K562 (cell line): ENCODE measurements around the gene ZBTB9. TPM values are rescaled to one million over a fixed set of nuclear protein-coding genes. Genes with fewer than 3 reads are reported as not detected.

Experiments
- ATF1 ChIP-seq, 2 experiments: fragments of 450-650 bp in 1 of 2; IDR thresholded peaks; 2 replicates each; pipeline ENCODE4 v1.6.1; 2016; ENCODE audit warnings: missing compliant biosample characterization in 1 of 2, missing genetic modification characterization in 1 of 2
- CEBPB ChIP-seq: fragments of 450-650 bp; IDR thresholded peaks from 2 replicates; pipeline ENCODE4 v1.6.1; 2016; ENCODE audit warnings: missing genetic modification characterization, missing compliant biosample characterization
- CHD2 ChIP-seq: IDR thresholded peaks from 2 replicates; pipeline ENCODE4 v1.6.1; 2011; ENCODE audit warnings: low read depth, low read length
- ETV1 ChIP-seq: fragments of 450-650 bp; conservative IDR thresholded peaks from 2 replicates; pipeline ENCODE4 v1.6.1; 2016; ENCODE audit warnings: missing genetic modification characterization, control low read depth, low read depth, missing compliant biosample characterization
- HMGN3 ChIP-seq: IDR thresholded peaks from 2 replicates; pipeline ENCODE4 v1.6.1; 2011; ENCODE audit warnings: borderline replicate concordance, low read depth, mild to moderate bottlenecking, mixed read lengths, low read length; ENCODE audit not compliant: insufficient read length; ENCODE audit errors: extremely low read depth
- ILF3 ChIP-seq: fragments of 450-650 bp; IDR thresholded peaks from 2 replicates; pipeline ENCODE4 v1.6.1; 2018; ENCODE audit warnings: antibody characterized with exemption, mild to moderate bottlenecking, moderate library complexity, borderline replicate concordance
- MTF1 ChIP-seq: fragments of 250-450 bp; sonication (Bioruptor Pico); IDR thresholded peaks from 2 replicates; pipeline ENCODE4 v1.9.0; 2021; ENCODE audit warnings: moderate library complexity, mild to moderate bottlenecking, inconsistent platforms, borderline replicate concordance
- MXI1 ChIP-seq: IDR thresholded peaks from 2 replicates; pipeline ENCODE4 v1.6.1; 2011; ENCODE audit warnings: low read depth, mild to moderate bottlenecking, improper control_type of control experiment, low read length
- NFXL1 ChIP-seq: fragments of 450-650 bp; formaldehyde crosslinking; IDR thresholded peaks from 2 replicates; pipeline ENCODE4 v1.4.0; 2021; ENCODE audit warnings: mild to moderate bottlenecking
- NR2F6 ChIP-seq: fragments of 450-650 bp; formaldehyde crosslinking; IDR thresholded peaks from 2 replicates; pipeline ENCODE4 v1.4.0; 2020; ENCODE audit warnings: mild to moderate bottlenecking
- NR4A1 ChIP-seq, 2 experiments: fragments of 250-450 bp in 1 of 2; fragments of 450-650 bp in 1 of 2; sonication (Bioruptor Pico) in 1 of 2; IDR thresholded peaks; 2 replicates each; pipeline versions ENCODE4 v1.4.0 to v1.6.1; 2016 to 2020; ENCODE audit warnings: mild to moderate bottlenecking in 2 of 2, missing compliant biosample characterization in 1 of 2, missing genetic modification characterization in 1 of 2, moderate library complexity in 1 of 2
- RB1 ChIP-seq: fragments of 450-650 bp; IDR thresholded peaks from 2 replicates; pipeline ENCODE4 v1.6.1; 2017; ENCODE audit warnings: low read depth, mild to moderate bottlenecking
- SIX5 ChIP-seq, 2 experiments: IDR thresholded peaks; 2 replicates each; pipeline ENCODE4 v1.6.1; 2011; ENCODE audit warnings: low read length in 2 of 2, borderline replicate concordance in 1 of 2, low read depth in 1 of 2, mild to moderate bottlenecking in 1 of 2, moderate library complexity in 1 of 2; ENCODE audit not compliant: insufficient read depth in 1 of 2
- SRSF1 ChIP-seq: fragments of 200-400 bp; formaldehyde crosslinking; IDR thresholded peaks from 2 replicates; pipeline ENCODE4 v1.6.1; 2017; ENCODE audit warnings: mild to moderate bottlenecking, low read depth, low read length, moderate library complexity
- TCFL5 ChIP-seq: fragments of 250-450 bp; sonication (Bioruptor Pico); conservative IDR thresholded peaks from 2 replicates; pipeline ENCODE4 v1.6.1; 2021; ENCODE audit warnings: mild to moderate bottlenecking, moderate library complexity, matching md5 sums
- ZNF239 ChIP-seq: fragments of 250-450 bp; sonication (Bioruptor Pico); IDR thresholded peaks from 2 replicates; pipeline ENCODE4 v1.4.0; 2020; ENCODE audit warnings: mild to moderate bottlenecking
- ZNF311 ChIP-seq: fragments of 250-450 bp; sonication (Bioruptor Pico); IDR thresholded peaks from 2 replicates; pipeline ENCODE4 v1.4.0; 2020; ENCODE audit warnings: mild to moderate bottlenecking, moderate library complexity
- polyA plus RNA-seq, 8 experiments: library from polyadenylated mRNA; depleted of rRNA in 4 of 8; stranded (reverse) in 5 of 8; unstranded in 3 of 8; fragments of >200 nt; fragmentation: Nextera tagmentation in 2 of 8; fragmentation: Illumina TruSeq in 1 of 8; extraction: Ambion mirVana in 2 of 8; extraction: Trizol in 1 of 8; gene quantifications; 2 replicates each; pipeline versions ENCODE4 v1.2.1 to v1.2.3, GENCODE V29; 2011 to 2014; ENCODE audit warnings: inconsistent platforms in 1 of 8, missing spikeins in 1 of 8
- total RNA-seq, 7 experiments: library from RNA; depleted of rRNA in 6 of 7; stranded (reverse); fragments of >200 nt in 6 of 7; fragmentation: Illumina TruSeq in 2 of 7; extraction: Trizol in 2 of 7; gene quantifications; 2 replicates each; pipeline versions ENCODE4 v1.2.1 to v1.2.3, GENCODE V29; 2011 to 2021; ENCODE audit warnings: low replicate concordance in 1 of 7
- TF ChIP-seq, protein P1 (sequence below): sonication (generic); formaldehyde crosslinking; IDR thresholded peaks from 2 replicates; pipeline ENCODE4 v1.8.1; 2022; ENCODE audit warnings: missing genetic modification reagents
- TF ChIP-seq, protein P2 (sequence below): fragments of 250-450 bp; sonication (Bioruptor Pico); IDR thresholded peaks from 2 replicates; pipeline ENCODE4 v1.5.0; 2021; ENCODE audit warnings: mild to moderate bottlenecking, borderline replicate concordance
- TF ChIP-seq, protein P3 (sequence below): fragments of 250-450 bp; sonication (Bioruptor Pico); IDR thresholded peaks from 2 replicates; pipeline ENCODE4 v1.5.0; 2020; ENCODE audit warnings: mild to moderate bottlenecking, borderline replicate concordance

ZBTB9 gene
- total and polyA plus RNA-seq, 9 of the 15 experiments (the other 6 are each of a cell fraction or from before 2014, with no cell fraction given) = 1.9 to 19.5 (median 10.4) TPM

DNA sequence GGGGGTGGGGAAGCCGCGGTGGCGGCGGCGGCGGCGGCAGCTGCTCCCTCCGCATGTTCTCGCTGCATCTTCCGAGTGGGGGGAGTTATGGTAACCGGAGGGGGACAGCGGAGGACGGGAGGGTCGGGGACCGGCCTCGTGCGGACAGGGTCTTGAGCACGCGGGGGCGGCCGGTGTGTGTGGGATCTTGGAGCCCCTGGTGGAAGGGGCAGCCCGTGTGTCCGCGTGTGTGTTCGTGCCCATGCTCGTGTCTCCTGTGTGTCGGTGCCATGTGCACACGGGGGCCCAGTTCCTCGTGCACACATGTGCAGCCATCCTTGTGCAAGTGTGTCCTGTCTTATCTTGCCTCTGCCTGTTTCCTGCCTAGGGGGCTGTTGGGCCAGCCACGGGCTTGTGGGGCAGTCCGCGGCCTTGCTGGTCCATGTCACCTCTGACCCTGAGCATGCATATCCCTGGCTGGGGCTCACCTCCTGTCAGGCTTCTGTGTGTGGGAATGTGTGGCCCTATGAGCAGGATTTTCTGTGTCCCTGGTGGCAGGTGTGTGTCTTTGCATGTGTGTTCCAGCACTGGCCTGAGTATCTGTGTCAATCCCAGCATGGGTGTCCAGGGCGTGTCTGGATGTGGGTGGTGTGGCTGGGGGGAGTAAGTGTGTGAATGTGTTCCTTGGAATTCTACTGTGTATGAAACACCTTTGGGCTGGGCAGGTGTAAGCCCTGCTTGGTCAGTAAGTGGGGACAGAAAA, 26.0 kb upstream of the ZBTB9 start (continued):
- TF ChIP-seq, protein P1, sequence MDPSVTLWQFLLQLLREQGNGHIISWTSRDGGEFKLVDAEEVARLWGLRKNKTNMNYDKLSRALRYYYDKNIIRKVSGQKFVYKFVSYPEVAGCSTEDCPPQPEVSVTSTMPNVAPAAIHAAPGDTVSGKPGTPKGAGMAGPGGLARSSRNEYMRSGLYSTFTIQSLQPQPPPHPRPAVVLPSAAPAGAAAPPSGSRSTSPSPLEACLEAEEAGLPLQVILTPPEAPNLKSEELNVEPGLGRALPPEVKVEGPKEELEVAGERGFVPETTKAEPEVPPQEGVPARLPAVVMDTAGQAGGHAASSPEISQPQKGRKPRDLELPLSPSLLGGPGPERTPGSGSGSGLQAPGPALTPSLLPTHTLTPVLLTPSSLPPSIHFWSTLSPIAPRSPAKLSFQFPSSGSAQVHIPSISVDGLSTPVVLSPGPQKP (CRISPR knock-in tag) = peak; percentile 86; the same call in 1 of the 2 replicates
- no peak for TF ChIP-seq HMGN3
- TF ChIP-seq, protein P2, sequence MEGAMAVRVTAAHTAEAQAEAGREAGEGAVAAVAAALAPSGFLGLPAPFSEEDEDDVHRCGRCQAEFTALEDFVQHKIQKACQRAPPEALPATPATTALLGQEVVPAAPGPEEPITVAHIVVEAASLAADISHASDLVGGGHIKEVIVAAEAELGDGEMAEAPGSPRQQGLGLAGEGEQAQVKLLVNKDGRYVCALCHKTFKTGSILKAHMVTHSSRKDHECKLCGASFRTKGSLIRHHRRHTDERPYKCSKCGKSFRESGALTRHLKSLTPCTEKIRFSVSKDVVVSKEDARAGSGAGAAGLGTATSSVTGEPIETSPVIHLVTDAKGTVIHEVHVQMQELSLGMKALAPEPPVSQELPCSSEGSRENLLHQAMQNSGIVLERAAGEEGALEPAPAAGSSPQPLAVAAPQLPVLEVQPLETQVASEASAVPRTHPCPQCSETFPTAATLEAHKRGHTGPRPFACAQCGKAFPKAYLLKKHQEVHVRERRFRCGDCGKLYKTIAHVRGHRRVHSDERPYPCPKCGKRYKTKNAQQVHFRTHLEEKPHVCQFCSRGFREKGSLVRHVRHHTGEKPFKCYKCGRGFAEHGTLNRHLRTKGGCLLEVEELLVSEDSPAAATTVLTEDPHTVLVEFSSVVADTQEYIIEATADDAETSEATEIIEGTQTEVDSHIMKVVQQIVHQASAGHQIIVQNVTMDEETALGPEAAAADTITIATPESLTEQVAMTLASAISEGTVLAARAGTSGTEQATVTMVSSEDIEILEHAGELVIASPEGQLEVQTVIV (CRISPR knock-in tag) = no peak
- peak; percentile 15; the same call in 1 of the 2 replicates for TF ChIP-seq CHD2
- TF ChIP-seq NR4A1 (CRISPR knock-in tag; IDR thresholded peaks at IDR 0.05) = peak; percentile 80; the same call in 1 of the 2 replicates
- peak; percentile 86; the same call in 1 of the 2 replicates for TF ChIP-seq NR4A1 (tag; IDR thresholded peaks at IDR 0.05)
- no peak for TF ChIP-seq ZNF311 (CRISPR knock-in tag)
- no peak for TF ChIP-seq MTF1 (CRISPR knock-in tag)
- TF ChIP-seq MXI1 = peak; percentile 73; the same call in 1 of the 2 replicates
- TF ChIP-seq SIX5 (IDR thresholded peaks at IDR 0.05; ENCODE audit: borderline replicate concordance in 1 of 2, insufficient read depth in 1 of 2, low read depth in 1 of 2, low read length in 2 of 2) = no peak
- peak; percentile 64; the same call in 1 of the 2 replicates for TF ChIP-seq SRSF1
- no peak for TF ChIP-seq ILF3
- no peak for TF ChIP-seq NFXL1 (CRISPR knock-in tag)
- TF ChIP-seq, protein P3, sequence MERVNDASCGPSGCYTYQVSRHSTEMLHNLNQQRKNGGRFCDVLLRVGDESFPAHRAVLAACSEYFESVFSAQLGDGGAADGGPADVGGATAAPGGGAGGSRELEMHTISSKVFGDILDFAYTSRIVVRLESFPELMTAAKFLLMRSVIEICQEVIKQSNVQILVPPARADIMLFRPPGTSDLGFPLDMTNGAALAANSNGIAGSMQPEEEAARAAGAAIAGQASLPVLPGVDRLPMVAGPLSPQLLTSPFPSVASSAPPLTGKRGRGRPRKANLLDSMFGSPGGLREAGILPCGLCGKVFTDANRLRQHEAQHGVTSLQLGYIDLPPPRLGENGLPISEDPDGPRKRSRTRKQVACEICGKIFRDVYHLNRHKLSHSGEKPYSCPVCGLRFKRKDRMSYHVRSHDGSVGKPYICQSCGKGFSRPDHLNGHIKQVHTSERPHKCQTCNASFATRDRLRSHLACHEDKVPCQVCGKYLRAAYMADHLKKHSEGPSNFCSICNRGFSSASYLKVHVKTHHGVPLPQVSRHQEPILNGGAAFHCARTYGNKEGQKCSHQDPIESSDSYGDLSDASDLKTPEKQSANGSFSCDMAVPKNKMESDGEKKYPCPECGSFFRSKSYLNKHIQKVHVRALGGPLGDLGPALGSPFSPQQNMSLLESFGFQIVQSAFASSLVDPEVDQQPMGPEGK = no peak
- TF ChIP-seq ETV1 (tag) = peak; percentile 74
- TF ChIP-seq ATF1 (CRISPR knock-in tag; IDR thresholded peaks at IDR 0.05) = no peak
- peak; percentile 46 for TF ChIP-seq ATF1 (tag; IDR thresholded peaks at IDR 0.05)
- no peak for TF ChIP-seq TCFL5
- TF ChIP-seq RB1 = 0 out of 2 replicates have a peak, but pooled peaks have one; percentile 24
- TF ChIP-seq ZNF239 (CRISPR knock-in tag) = no peak
- TF ChIP-seq NR2F6 (CRISPR knock-in tag) = no peak
- TF ChIP-seq CEBPB (tag) = peak; percentile 76
